Gastrocnemius medialis (tissue), 4 donors: ENCODE results near the gene FOXRED2.

Experiments
- POLR2A ChIP-seq, 2 donors: fragments of 450-650 bp; IDR thresholded peaks; one replicate each; pipeline ENCODE4 v1.6.1; 2017; ENCODE audit warnings: antibody characterized with exemption in 2 of 2, mild to moderate bottlenecking in 2 of 2, moderate library complexity in 2 of 2
- TF ChIP-seq, protein P1 (sequence below), 5 experiments: fragments of 450-650 bp in 3 of 5; fragments of 200-600 bp in 2 of 5; sonication (generic) in 2 of 5; IDR thresholded peaks in 4 of 5; conservative IDR thresholded peaks in 1 of 5; 1 replicate in 4 of 5; 2 replicates in 1 of 5; pipeline ENCODE4 v1.5.1; 2016 to 2019; ENCODE audit warnings: antibody characterized with exemption in 5 of 5, mild to moderate bottlenecking in 3 of 5, moderate library complexity in 3 of 5

DNA sequence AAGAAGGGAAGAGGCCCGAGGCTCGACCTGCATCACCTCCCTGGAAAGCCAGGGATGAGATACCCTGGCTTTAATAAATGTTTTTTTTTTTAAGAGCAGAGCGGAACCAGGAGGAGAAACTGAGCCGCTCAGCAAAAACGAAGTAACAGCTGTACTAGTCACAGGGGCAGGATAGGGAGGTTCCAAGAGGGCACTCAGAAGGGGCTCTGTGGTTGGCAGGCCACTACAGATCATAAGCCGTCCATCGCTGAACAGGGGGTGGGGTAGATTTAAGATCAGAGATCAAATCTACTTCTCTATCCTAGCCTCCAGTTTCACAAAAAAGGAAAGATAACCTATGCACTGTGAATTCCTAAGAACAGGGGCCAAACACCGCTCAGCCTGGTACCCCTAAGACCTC lies 21.5 kb upstream of the FOXRED2 start:
- TF ChIP-seq, protein P1, sequence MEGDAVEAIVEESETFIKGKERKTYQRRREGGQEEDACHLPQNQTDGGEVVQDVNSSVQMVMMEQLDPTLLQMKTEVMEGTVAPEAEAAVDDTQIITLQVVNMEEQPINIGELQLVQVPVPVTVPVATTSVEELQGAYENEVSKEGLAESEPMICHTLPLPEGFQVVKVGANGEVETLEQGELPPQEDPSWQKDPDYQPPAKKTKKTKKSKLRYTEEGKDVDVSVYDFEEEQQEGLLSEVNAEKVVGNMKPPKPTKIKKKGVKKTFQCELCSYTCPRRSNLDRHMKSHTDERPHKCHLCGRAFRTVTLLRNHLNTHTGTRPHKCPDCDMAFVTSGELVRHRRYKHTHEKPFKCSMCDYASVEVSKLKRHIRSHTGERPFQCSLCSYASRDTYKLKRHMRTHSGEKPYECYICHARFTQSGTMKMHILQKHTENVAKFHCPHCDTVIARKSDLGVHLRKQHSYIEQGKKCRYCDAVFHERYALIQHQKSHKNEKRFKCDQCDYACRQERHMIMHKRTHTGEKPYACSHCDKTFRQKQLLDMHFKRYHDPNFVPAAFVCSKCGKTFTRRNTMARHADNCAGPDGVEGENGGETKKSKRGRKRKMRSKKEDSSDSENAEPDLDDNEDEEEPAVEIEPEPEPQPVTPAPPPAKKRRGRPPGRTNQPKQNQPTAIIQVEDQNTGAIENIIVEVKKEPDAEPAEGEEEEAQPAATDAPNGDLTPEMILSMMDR (IDR thresholded peaks at IDR 0.05 in 4 of 5, conservative IDR thresholded peaks at IDR 0.05 in 1 of 5), result no peak
- TF ChIP-seq POLR2A (IDR thresholded peaks at IDR 0.05), result no peak
